ENCODE data around the gene SPDL1.
A peak's percentile ranks its signal among the peaks of the same experiment; 100 is the strongest.

The SPDL1 gene

GRCh38 chr5:169580964-169581363 is 2.6 kb upstream of the SPDL1 start:
- H3K27ac ChIP-seq, result no peak overlapping the region
- ChIA-PET POLR2A (ENCODE audit: low non-redundant PET) (no interaction called here), CTCF (interaction anchor here (0.5 to 2.4 kb wide), 9 partner anchors 10 to 1806 kb away, joined by 3 to 9 read pairs (median 4); no protein-coding TSS in a partner anchor)
- no peak for TF ChIP-seq CTCF (conservative IDR thresholded peaks at IDR 0.05; ENCODE audit: low read depth)
- DNase-seq (ENCODE audit: low spot score), result no peak

GRCh38 chr5:169581580-169582227 is 1.9 kb upstream of the SPDL1 start:
- ChIA-PET CTCF (interaction anchor here (0.7 to 2.4 kb wide), 5 partner anchors 12 to 594 kb away, joined by 3 to 9 read pairs (median 4); no protein-coding TSS in a partner anchor), POLR2A (ENCODE audit: low non-redundant PET) (no interaction called here)
- peak; percentile 71 for DNase-seq (ENCODE audit: low spot score)

GRCh38 chr5:169583101-169583423 is 511 bp upstream of the SPDL1 start:
- no peak for DNase-seq (ENCODE audit: low spot score)
- CTCF ChIA-PET, result interaction anchor here (0.6 to 1.4 kb wide), 3 partner anchors 397 to 1097 kb away, joined by 3 to 5 read pairs (median 4); partner anchors contain the start of genes INSYN2B and RARS1
- POLR2A ChIA-PET (ENCODE audit: low non-redundant PET), result interaction anchor here (0.9 kb wide), 1 partner anchor 387 kb away, joined by 5 read pairs; no protein-coding TSS in a partner anchor
- no peak for TF ChIP-seq CTCF (conservative IDR thresholded peaks at IDR 0.05; ENCODE audit: low read depth)
- H3K27ac ChIP-seq, result peak overlapping the region; percentile 82

More at GRCh38 chr5:169581580-169582227, 1.9 kb upstream of the SPDL1 start:
- TF ChIP-seq CTCF (conservative IDR thresholded peaks at IDR 0.05; ENCODE audit: low read depth), result peak; percentile 95
- no peak overlapping the region for H3K27ac ChIP-seq

- ChIA-PET CTCF (interaction anchor here (0.6 to 0.7 kb wide), 2 partner anchors 14 to 631 kb away, joined by 3 read pairs; no protein-coding TSS in a partner anchor), POLR2A (ENCODE audit: low non-redundant PET) (interaction anchor here (0.6 kb wide), 1 partner anchor 9 kb away, joined by 3 read pairs; no protein-coding TSS in a partner anchor)
- no peak for DNase-seq (ENCODE audit: low spot score)
These were observed 1.5 kb downstream of the SPDL1 start for GRCh38 chr5:169584998-169585451.

DNA sequence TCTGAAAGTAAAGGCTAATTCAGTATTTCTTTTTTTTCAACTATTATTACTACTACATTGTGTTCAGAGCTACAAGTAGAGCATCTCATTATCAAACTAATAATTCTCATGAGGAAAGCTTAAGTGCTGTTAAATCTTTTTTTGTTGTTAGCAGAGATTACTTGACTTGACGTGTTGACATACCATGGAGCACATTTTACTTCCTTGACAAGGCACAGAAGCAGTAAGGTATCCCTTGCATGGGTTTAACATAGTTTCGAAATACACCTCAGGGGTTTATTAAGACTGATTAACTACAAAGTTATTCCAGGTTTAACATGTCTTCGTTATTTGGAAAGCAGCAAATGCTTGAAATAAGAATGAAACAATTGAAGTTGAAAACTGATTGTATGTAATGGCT is 7.0 kb downstream of the SPDL1 start:
- no peak for DNase-seq (ENCODE audit: low spot score)
- POLR2A ChIA-PET (ENCODE audit: low non-redundant PET), result no interaction called here
- TF ChIP-seq CTCF (conservative IDR thresholded peaks at IDR 0.05; ENCODE audit: low read depth), result no peak
- CTCF ChIA-PET, result interaction anchor here (0.6 kb wide), 1 partner anchor 20 kb away, joined by 3 read pairs; no protein-coding TSS in a partner anchor
- no peak overlapping the region for H3K27ac ChIP-seq

More at GRCh38 chr5:169584998-169585451, 1.5 kb downstream of the SPDL1 start:
- TF ChIP-seq CTCF (conservative IDR thresholded peaks at IDR 0.05; ENCODE audit: low read depth), result no peak
- no peak overlapping the region for H3K27ac ChIP-seq

DNA sequence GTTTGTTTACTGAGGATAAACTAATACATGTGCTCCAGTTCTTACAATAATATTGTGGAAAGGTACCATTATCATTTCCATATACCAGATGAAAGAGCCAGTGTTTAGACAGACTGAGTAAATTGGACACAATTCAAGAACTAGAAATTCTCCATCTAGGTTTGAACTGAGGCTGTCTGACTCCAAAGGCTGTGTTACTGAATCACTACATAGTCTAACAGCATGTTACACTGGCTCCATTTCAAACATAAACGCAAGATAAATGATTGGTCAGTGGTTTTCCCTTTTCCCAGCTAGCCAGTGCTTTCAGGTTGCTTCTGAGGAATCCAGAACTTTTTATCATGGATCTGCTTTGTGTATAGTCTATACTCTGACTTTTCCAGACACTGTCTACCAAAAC is 8.1 kb downstream of the SPDL1 start:
- no peak for TF ChIP-seq CTCF (conservative IDR thresholded peaks at IDR 0.05; ENCODE audit: low read depth)
- no peak for DNase-seq (ENCODE audit: low spot score)
- POLR2A ChIA-PET (ENCODE audit: low non-redundant PET), result no interaction called here
- no peak overlapping the region for H3K27ac ChIP-seq
- CTCF ChIA-PET, result no interaction called here
